GM12878 (cell line): ENCODE results near the gene SFXN2. TPM values are rescaled to one million over a fixed set of nuclear protein-coding genes. Genes with fewer than 3 reads are reported as not detected.
"Not testable (repeated sequence)": the region's sequence is repeated elsewhere in the genome, so short reads cannot be mapped to it uniquely, and the experiment has no call there.

Experiments
- ATAC-seq: fragments of 200-7000 bp; cut with Tn5 transposase; 3 replicates; pipeline ENCODE4 v1.9.1; 2020; ENCODE audit warnings: mild to moderate bottlenecking, moderate library complexity
- BruUV-seq: library from RNA; stranded (reverse); fragments of 400-500 nt; replicated peaks from 2 replicates; lab custom pipeline; 2021; lab: Mats Ljungman, UMichigan
- CTCF ChIA-PET: fragments of 300-600 bp; sonication (Branson Sonifier 250); formaldehyde crosslinking; extraction: SDS; loops from one replicate; lab custom pipeline; 2021; ENCODE audit warnings: inconsistent platforms; lab: Yijun Ruan, JAX
- POLR2A ChIA-PET: fragments of 350-600 bp; formaldehyde crosslinking; extraction: SDS; loops from one replicate; lab custom pipeline; 2021; ENCODE audit warnings: inconsistent platforms; lab: Charles Lee
- RAD21 ChIA-PET: fragments of 300-600 bp; sonication (Branson Sonifier 250); formaldehyde crosslinking; loops from one replicate; lab custom pipeline; 2023; ENCODE audit warnings: antibody characterized with exemption; ENCODE audit not compliant: unreplicated experiment; lab: Charles Lee
- SMC1A ChIA-PET: fragments of 300-600 bp; sonication (Branson Sonifier 250); formaldehyde crosslinking; loops from one replicate; lab custom pipeline; 2023; ENCODE audit not compliant: unreplicated experiment, uncharacterized antibody; lab: Charles Lee
- DNase-seq: peaks from one replicate; pipeline ENCODE4 v3.0.0-alpha.2; 2011; ENCODE audit warnings: low read depth, low spot score
- FAIRE-seq: peaks from 3 replicates; lab custom pipeline; 2011; peaks lifted over from hg19 to GRCh38; lab: Jason Lieb, UNC
- H2AFZ ChIP-seq: 2 replicates; pipeline ENCODE4 v1.6.0; 2011; ENCODE audit warnings: low read depth, low read length, control low read depth; ENCODE audit not compliant: control insufficient read depth
- H3K27ac ChIP-seq: 2 replicates; pipeline ENCODE4 v1.5.1; 2011; ENCODE audit warnings: control low read depth; ENCODE audit not compliant: control insufficient read depth, insufficient read depth
- H3K27me3 ChIP-seq, 2 experiments: replicated peaks in 1 of 2; 2 replicates each; pipeline versions ENCODE4 v1.6.0 to v1.6.1; 2011; ENCODE audit warnings: low read length in 1 of 2; ENCODE audit not compliant: control insufficient read depth in 2 of 2, insufficient read depth in 2 of 2
- H3K36me3 ChIP-seq, 2 experiments: 2 replicates each; pipeline ENCODE4 v1.5.1; 2011; ENCODE audit warnings: low read length in 1 of 2; ENCODE audit not compliant: control insufficient read depth in 2 of 2, insufficient read depth in 2 of 2
- H3K4me1 ChIP-seq: 2 replicates; pipeline ENCODE4 v1.6.1; 2011; ENCODE audit warnings: mild to moderate bottlenecking, low read length, moderate library complexity, mixed read lengths; ENCODE audit not compliant: control insufficient read depth, insufficient read depth
- H3K4me2 ChIP-seq: 2 replicates; pipeline ENCODE4 v1.6.0; 2011; ENCODE audit warnings: control low read depth; ENCODE audit not compliant: control insufficient read depth, insufficient read depth
- H3K4me3 ChIP-seq: fragments of 200-600 bp; sonication (generic); 2 replicates; pipeline ENCODE4 v1.5.1; 2016
- H3K79me2 ChIP-seq: 2 replicates; pipeline ENCODE4 v1.6.0; 2011; ENCODE audit warnings: low read length; ENCODE audit not compliant: control insufficient read depth, insufficient read depth
- H3K9ac ChIP-seq: 2 replicates; pipeline ENCODE4 v1.8.0; 2011; ENCODE audit warnings: low read length, control low read depth, mixed read lengths; ENCODE audit not compliant: control insufficient read depth, insufficient read depth
- H3K9me3 ChIP-seq: replicated peaks from 3 replicates; pipeline ENCODE4 v1.5.1; 2011; ENCODE audit warnings: mild to moderate bottlenecking, low read length; ENCODE audit not compliant: control insufficient read depth, insufficient read depth
- H4K20me1 ChIP-seq: 2 replicates; pipeline ENCODE4 v1.6.0; 2011; ENCODE audit not compliant: control insufficient read depth, insufficient read depth
- ETV6 ChIP-seq, 2 experiments: fragments of 450-650 bp in 1 of 2; IDR thresholded peaks in 1 of 2; conservative IDR thresholded peaks in 1 of 2; 2 replicates each; pipeline ENCODE4 v1.6.1; 2014; ENCODE audit warnings: antibody characterized with exemption in 1 of 2, borderline replicate concordance in 1 of 2, low read depth in 1 of 2, mild to moderate bottlenecking in 1 of 2, moderate library complexity in 1 of 2
- MAX ChIP-seq: IDR thresholded peaks from 2 replicates; pipeline ENCODE4 v1.6.1; 2012; ENCODE audit warnings: low read depth, low read length, improper control_type of control experiment
- RB1 ChIP-seq: fragments of 450-650 bp; formaldehyde crosslinking; IDR thresholded peaks from 2 replicates; pipeline ENCODE4 v1.6.1; 2017; ENCODE audit warnings: mild to moderate bottlenecking, borderline replicate concordance
- SIX5 ChIP-seq: IDR thresholded peaks from 2 replicates; pipeline ENCODE4 v1.6.1; 2011; ENCODE audit warnings: mild to moderate bottlenecking, low read depth, low read length, moderate library complexity; ENCODE audit not compliant: severe bottlenecking
- USF1 ChIP-seq: IDR thresholded peaks from 2 replicates; pipeline ENCODE4 v1.6.1; 2011; ENCODE audit warnings: borderline replicate concordance, low read depth, mild to moderate bottlenecking, moderate library complexity, mixed read lengths, low read length; ENCODE audit not compliant: insufficient read depth; ENCODE audit errors: extremely low read length
- YY1 ChIP-seq: IDR thresholded peaks from 2 replicates; pipeline ENCODE4 v1.6.1; 2011; ENCODE audit warnings: low read depth, mild to moderate bottlenecking, low read length
- WGBS: methylation state at CpG from one replicate; pipeline ENCODE4 v1.1.6; 2016; ENCODE audit warnings: low lambda C conversion rate; ENCODE audit not compliant: insufficient replicate concordance, insufficient coverage; ENCODE audit errors: missing lambda C conversion rate; 5-methylcytosine and 5-hydroxymethylcytosine counted together
- in situ Hi-C: fragments of 300-500 bp; cut with MboI; formaldehyde crosslinking; loops from 9 replicates; pipeline ENCODE4 v1.14.3; 2018; ENCODE audit warnings: mixed read lengths
- intact Hi-C: fragments of 100-400 bp; cut with micrococcal nuclease; formaldehyde crosslinking; loops from one replicate; pipeline ENCODE4 v1.14.2; 2022; ENCODE audit not compliant: unreplicated experiment
- polyA plus RNA-seq, 11 experiments: library from polyadenylated mRNA; depleted of rRNA in 4 of 11; unstranded in 6 of 11; stranded (reverse) in 5 of 11; fragments of >200 nt; fragmentation: Nextera tagmentation in 4 of 11; fragmentation: Illumina TruSeq in 1 of 11; extraction: Ambion mirVana in 4 of 11; extraction: Trizol in 1 of 11; gene quantifications; 1 replicate in 1 of 11; 2 replicates in 10 of 11; pipeline versions ENCODE4 v1.2.1 to v1.2.3, GENCODE V29; 2011 to 2016; ENCODE audit warnings: inconsistent platforms in 2 of 11, missing spikeins in 2 of 11, low read depth in 1 of 11
- total RNA-seq, 4 experiments: library from RNA; depleted of rRNA in 3 of 4; stranded (reverse); fragments of >200 nt in 3 of 4; fragmentation: Illumina TruSeq in 1 of 4; extraction: Trizol in 1 of 4; gene quantifications; 2 replicates each; pipeline versions ENCODE4 v1.2.1 to v1.2.3, GENCODE V29; 2013 to 2021

SFXN2 gene
- total and polyA plus RNA-seq, 10 of the 15 experiments (the other 5 are each of a cell fraction or from before 2014, with no cell fraction given): 8.8 to 22.5 (median 18.5) TPM

DNA sequence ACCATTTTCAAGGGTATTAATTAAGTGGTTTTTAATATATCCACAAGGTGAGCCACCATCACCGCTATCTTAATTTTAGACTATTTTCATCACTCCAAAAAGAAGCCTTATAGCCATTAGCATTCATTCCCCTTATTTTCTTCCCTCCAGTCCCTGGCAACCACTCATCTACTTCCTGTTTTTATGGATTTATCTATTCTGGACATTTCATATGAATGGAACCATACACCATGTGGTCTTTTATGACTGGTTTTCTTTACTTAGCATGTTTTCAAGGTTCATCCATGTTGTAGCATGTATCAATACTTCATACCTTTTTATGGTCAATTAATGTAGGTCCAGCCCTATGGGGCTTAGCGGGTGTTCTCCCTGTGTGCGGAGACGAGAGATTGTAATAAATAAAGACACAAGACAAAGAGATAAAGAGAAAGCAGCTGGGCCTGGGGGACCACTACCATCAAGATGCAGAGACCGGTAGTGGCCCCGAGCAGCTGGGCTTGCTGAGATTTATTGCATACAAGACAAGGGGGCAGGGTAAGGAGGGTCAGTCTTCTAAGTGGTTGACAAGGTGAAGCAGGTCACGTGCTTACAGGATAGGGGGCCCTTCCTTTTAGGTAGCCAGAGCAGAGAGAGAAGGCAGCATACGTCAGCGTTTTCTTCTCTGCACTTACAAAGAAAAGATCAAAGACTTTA lies 44.0 kb downstream of the SFXN2 start:
- H3K79me2 ChIP-seq: peaks cover 8% of the 10 kb centered on the region
- FAIRE-seq (no peak), DNase-seq (no peak)
- no TSS peak for BruUV-seq
- ChIA-PET RAD21 (no interaction called here), POLR2A (no interaction called here)
- H4K20me1 ChIP-seq: no peaks in the 10 kb centered on the region
- no peak for TF ChIP-seq ETV6 (conservative IDR thresholded peaks at IDR 0.05 in 1 of 2, IDR thresholded peaks at IDR 0.05 in 1 of 2; ENCODE audit: borderline replicate concordance in 1 of 2, low read depth in 1 of 2)
- TF ChIP-seq RB1: no peak
- TF ChIP-seq MAX: no peak
- no peak for TF ChIP-seq SIX5
- no peak for TF ChIP-seq YY1
- no peak for TF ChIP-seq USF1
- TF ChIP-seq, all 136 proteins: peak for 0
- CTCF ChIA-PET: no interaction called here
- Histone ChIP-seq H3K4me1 (peaks cover 6% of the 10 kb centered on the region), H3K36me3 (no peaks in the 10 kb centered on the region), H3K9me3 (peaks cover 3% of the 10 kb centered on the region; the same call in 2 of the 3 replicates), H3K27ac (no peak overlapping the region), H3K4me3 (no peak overlapping the region), H3K9ac (no peak overlapping the region), H3K27me3 (no peaks in the 10 kb centered on the region), H2AFZ (no peak overlapping the region), H3K4me2 (no peak overlapping the region; the same call in 1 of the 2 replicates)
- in situ Hi-C loops (no loop called here), intact Hi-C loops (no loop called here)
- SMC1A ChIA-PET: no interaction called here
- no peak for ATAC-seq
- 95% methylated on average over 9 of the region's 9 CpGs for WGBS

- intact Hi-C loops, H3K9ac ChIP-seq, H3K36me3 ChIP-seq, ATAC-seq, RAD21 ChIA-PET, CTCF ChIA-PET, H3K4me3 ChIP-seq, H3K4me2 ChIP-seq, SMC1A ChIA-PET, H3K27ac ChIP-seq, POLR2A ChIA-PET, H2AFZ ChIP-seq, FAIRE-seq, BruUV-seq, in situ Hi-C loops, H3K4me1 ChIP-seq, H3K79me2 ChIP-seq, H3K9me3 ChIP-seq, H4K20me1 ChIP-seq, DNase-seq, H3K27me3 ChIP-seq: not testable (repeated sequence)
- 59% methylated on average over 7 of the region's 12 CpGs for WGBS
Observed at GRCh38 chr10:102758933-102759262, 44.5 kb downstream of the SFXN2 start.
